HG02852 (cell line): ENCODE measurements around the gene OXSM.

ENCODE experiments used
- ATAC-seq: cut with Tn5 transposase; IDR thresholded peaks from one replicate; pipeline ENCODE4 v1.9.1; 2021; ENCODE audit warnings: mild to moderate bottlenecking, moderate library complexity; ENCODE audit not compliant: unreplicated experiment

OXSM gene

GRCh38 chr3:25801786-25802185 lies 11.9 kb downstream of the OXSM start:
- ATAC-seq = no peak

GRCh38 chr3:25803833-25804232 lies 13.9 kb downstream of the OXSM start:
- ATAC-seq = no peak

GRCh38 chr3:25804676-25805075 lies 14.8 kb downstream of the OXSM start:
- no peak for ATAC-seq

GRCh38 chr3:25812644-25813043 lies 22.8 kb downstream of the OXSM start:
- ATAC-seq = no peak

- ATAC-seq = peak; percentile 57
Measured at GRCh38 chr3:25817107-25817506, 27.2 kb downstream of the OXSM start.

- no peak for ATAC-seq
Measured at GRCh38 chr3:25817638-25818037, 27.7 kb downstream of the OXSM start.

GRCh38 chr3:25818335-25818734 lies 28.4 kb downstream of the OXSM start:
- ATAC-seq = peak; percentile 54

GRCh38 chr3:25820366-25820765 lies 30.5 kb downstream of the OXSM start:
- no peak for ATAC-seq

- no peak for ATAC-seq
Measured at GRCh38 chr3:25820816-25821486, 31.1 kb downstream of the OXSM start.

GRCh38 chr3:25821746-25822573 lies 32.1 kb downstream of the OXSM start:
- ATAC-seq = no peak

- no peak for ATAC-seq
Measured at GRCh38 chr3:25823314-25823713, 33.4 kb downstream of the OXSM start.

- ATAC-seq = no peak
Measured at GRCh38 chr3:25826510-25826909, 36.6 kb downstream of the OXSM start.

- ATAC-seq = no peak
Measured at GRCh38 chr3:25830373-25831280, 40.7 kb downstream of the OXSM start.

GRCh38 chr3:25831578-25831977 lies 41.7 kb downstream of the OXSM start:
- ATAC-seq = no peak

- ATAC-seq = peak; percentile 87
Measured at GRCh38 chr3:25834346-25834745, 44.5 kb downstream of the OXSM start.

- ATAC-seq = no peak
Measured at GRCh38 chr3:25836579-25836978, 46.7 kb downstream of the OXSM start.

GRCh38 chr3:25837038-25837437 lies 47.1 kb downstream of the OXSM start:
- no peak for ATAC-seq

GRCh38 chr3:25840099-25840498 lies 50.2 kb downstream of the OXSM start:
- ATAC-seq = no peak

- ATAC-seq = no peak
Measured at GRCh38 chr3:25843332-25843731, 53.4 kb downstream of the OXSM start.
